CD4-positive, alpha-beta T cell treated with Interleukin-21 for 1 hour (primary cell): Measurements from ENCODE around the gene BCAR1.
"Not testable (repeated sequence)": the region's sequence is repeated elsewhere in the genome, so short reads cannot be mapped to it uniquely, and the experiment has no call there.

Experiments
- DNase-seq: peaks from one replicate; pipeline ENCODE4 v3.0.0-alpha.2; 2020

Gene BCAR1

GRCh38 chr16:75252946-75253911, 1.8 kb upstream of the BCAR1 start:
- no peak for DNase-seq

DNA sequence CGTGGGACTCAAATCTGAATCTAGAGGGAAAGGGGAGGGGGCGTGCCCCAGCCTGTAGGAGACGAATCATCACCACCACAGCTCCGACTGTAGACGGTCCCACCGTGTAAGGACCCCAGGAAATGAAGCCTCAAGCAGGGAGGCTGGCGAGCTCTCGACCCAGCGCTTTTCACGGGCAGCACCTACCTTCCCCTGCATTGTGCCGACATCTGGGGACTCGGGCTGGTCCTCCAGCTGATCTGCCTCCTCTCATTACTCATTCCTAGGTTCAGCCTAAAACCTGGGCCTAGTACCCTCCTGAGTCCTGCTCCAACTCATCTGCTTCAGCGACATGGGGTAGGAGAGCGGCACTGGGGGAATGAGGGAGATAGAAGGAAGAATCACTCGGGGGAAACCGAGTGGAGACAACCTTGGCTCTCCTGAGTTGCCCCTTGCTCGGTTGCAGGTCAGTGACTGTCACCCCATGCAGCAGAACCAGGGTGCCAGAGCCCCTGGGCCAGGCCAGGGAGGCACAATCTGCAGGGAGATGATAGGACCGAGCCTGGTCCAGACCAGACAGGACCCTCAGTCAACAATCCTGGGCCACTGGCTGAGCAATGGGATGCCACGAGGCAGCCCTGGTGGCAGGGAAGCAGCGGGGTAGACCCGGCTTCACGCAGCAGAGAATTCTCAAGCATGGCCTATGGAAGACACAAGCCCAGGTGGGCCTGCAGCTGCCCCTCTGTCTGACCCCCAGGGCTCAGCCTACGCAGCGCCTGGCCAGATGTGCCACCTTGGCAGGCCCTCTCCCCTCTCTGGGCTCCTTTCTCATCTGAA, 833 bp upstream of the BCAR1 start:
- no peak for DNase-seq

DNA sequence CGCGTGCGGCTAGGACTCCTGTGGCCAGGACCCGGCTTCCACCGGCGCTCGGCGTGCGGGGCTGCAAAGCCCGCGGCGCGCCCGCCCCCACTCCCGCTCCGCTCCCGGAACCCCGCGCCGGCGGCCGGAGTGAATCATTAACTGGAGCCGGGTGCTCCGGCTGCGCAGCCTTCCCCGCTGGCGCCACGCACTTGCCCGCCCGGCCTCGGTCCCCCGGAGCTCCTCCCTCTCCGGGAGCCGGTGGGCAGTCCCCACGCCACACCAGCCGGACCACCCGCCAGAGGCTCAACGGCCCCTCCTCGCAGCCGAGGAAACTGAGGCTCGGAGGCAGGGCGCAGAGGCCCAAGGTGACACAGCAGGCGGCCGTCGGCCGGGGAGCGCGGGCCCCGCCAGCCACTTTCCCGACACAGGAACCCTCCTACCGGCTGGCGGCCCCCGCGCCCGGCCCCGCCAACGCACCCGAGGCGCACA, 580 bp downstream of the BCAR1 start:
- DNase-seq: no peak

DNA sequence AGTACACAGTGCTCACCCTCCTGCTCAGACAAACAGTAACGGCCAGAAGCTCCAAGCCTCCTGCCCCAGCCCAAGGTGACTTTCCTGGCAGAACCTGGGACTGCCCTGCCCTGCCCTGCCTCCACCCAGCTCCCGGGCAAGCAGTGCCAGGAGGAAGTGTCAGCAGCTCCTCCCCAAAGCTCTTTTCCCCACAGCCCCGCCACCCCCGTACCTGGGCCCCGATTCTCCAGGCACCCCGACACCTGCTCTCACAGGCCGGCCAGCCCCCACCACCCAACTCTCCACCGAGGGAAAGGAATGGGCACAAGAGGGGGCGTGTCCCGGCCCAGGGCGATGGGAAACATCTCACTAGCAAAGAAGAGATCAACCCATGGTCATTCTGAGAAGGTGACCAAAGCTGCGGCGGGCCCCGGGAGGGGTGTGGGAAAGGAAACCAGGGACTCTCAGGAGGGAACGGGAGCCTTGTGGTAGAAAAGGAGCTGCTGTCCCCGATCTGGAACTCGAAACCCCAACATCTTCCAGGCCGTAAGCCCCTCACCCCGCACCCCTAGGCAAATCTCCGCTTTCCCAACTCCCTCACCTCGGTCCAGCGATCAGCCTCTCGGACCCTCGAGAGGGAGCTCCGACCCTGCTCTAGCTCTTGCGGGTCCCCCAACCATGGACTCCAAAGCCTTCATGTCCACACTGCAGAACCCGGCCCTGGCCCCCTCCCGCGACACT, 1.2 kb downstream of the BCAR1 start:
- no peak for DNase-seq

- DNase-seq: no peak
These were observed 2.0 kb downstream of the BCAR1 start for GRCh38 chr16:75249441-75249840.

GRCh38 chr16:75248536-75249380, 2.7 kb downstream of the BCAR1 start:
- no peak for DNase-seq

GRCh38 chr16:75248142-75248535, 3.3 kb downstream of the BCAR1 start:
- no peak for DNase-seq

DNA sequence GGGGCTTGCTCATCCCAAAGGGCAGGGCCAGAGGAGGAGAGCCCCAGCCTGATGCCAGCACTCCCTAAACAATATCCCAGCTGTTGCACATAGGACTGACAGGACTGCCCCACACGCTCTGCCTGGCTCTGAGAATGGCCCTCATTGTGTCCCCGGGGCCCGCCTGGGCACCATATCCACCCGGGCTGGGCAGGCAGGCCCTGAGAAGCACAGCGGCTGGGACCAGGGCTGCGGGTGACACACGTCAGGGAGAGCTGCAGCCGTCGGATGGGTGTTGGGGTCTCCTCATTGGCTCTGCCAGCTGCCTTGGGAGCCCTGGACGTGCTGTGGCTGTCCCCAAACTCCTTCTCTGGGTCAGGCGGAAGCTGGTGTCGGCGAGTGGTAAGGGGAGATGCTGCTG, 4.2 kb downstream of the BCAR1 start:
- DNase-seq: no peak

- DNase-seq: no peak
These were observed 4.8 kb downstream of the BCAR1 start for GRCh38 chr16:75246504-75247205.

- no peak for DNase-seq
These were observed 6.3 kb downstream of the BCAR1 start for GRCh38 chr16:75244844-75245758.

DNA sequence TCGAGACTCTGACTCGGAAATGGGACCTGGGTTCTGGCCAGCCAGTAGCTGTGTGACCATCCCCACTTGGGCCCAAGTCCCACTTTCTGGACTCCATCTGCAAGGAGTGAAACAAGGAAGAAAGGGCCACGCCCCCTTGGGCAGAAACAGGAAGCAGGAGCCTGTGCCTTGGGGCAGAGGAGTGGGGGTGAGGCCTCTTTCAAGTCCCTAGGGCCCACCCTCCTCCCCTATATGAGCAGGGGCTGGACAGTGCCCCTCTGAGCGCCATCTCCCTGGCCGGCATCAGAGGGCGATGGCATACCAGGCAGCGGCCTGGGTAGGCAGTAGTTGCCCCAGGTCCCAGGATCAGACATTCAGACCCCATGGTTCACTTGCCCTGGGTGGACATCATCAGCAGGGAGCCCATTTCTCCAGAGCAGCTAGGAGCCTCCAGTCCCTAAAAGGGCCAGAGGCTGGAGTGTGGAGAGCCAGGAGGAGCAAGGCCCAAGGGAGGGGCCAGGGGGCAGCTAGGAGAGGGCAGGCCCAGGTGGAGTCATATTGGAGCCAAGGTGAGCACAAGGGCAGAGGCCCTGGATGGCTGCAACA, 7.1 kb downstream of the BCAR1 start:
- DNase-seq: no peak

DNA sequence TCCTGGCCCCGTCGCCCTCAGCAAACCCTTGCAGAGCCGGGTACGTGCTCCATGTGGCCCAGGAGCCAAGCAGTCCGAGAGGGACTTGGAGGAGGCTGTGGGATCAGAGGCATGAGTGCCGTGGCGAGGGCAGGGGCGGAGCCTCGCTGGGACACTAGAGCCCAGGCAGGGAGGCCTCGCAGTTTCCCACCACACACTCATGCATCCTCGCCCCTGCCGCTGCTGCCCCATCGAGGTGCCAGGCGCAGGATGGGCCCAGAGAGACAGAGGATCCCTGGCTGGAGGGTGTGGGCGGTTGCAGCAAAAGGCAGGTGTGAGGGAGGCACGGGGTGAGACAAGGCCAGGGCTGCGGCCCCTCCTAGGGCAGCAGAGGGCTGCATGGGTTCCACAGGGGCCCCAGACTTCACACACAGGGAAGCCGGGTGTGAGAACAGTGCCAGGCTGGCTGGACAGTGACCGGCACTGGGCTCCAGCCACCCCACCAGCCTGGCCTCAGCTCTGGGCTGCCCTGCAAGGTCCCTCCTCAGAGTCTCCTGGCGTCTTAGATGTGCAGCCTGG, 7.7 kb downstream of the BCAR1 start:
- DNase-seq: no peak

GRCh38 chr16:75242436-75243078, 8.9 kb downstream of the BCAR1 start:
- DNase-seq: not testable (repeated sequence)

DNA sequence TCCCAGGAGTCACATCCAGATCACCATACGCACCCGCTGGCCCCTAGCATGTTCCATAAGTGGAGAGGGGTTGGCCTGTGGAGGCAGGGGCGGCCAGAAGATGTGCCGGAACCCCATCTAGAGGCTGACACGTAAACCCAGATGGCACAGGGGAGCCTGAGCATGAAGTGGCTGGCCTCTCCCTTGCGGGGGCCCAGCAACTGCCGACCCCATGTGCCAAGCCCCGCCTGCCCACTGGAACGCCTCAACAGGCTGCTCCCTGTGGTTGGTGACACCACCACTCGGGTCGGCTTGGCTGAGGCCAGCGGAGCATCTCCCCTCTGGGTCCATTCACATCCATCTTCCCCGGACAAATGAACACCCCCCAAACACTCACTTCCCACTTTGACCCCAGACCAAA, 9.5 kb downstream of the BCAR1 start:
- no peak for DNase-seq

- DNase-seq: no peak
These were observed 10.0 kb downstream of the BCAR1 start for GRCh38 chr16:75241412-75241811.

- DNase-seq: not testable (repeated sequence)
These were observed 10.8 kb downstream of the BCAR1 start for GRCh38 chr16:75240633-75241032.

GRCh38 chr16:75239542-75240122, 11.8 kb downstream of the BCAR1 start:
- no peak for DNase-seq

- DNase-seq: no peak
These were observed 12.4 kb downstream of the BCAR1 start for GRCh38 chr16:75238853-75239541.
